ENCODE measurements around the gene ALMS1. TPM values are rescaled to one million over a fixed set of nuclear protein-coding genes. Genes with fewer than 3 reads are reported as not detected.
A peak's percentile ranks its signal among the peaks of the same experiment; 100 is the strongest.
"Not testable (repeated sequence)": the region's sequence is repeated elsewhere in the genome, so short reads cannot be mapped to it uniquely, and the experiment has no call there.

The ALMS1 gene, protein sequence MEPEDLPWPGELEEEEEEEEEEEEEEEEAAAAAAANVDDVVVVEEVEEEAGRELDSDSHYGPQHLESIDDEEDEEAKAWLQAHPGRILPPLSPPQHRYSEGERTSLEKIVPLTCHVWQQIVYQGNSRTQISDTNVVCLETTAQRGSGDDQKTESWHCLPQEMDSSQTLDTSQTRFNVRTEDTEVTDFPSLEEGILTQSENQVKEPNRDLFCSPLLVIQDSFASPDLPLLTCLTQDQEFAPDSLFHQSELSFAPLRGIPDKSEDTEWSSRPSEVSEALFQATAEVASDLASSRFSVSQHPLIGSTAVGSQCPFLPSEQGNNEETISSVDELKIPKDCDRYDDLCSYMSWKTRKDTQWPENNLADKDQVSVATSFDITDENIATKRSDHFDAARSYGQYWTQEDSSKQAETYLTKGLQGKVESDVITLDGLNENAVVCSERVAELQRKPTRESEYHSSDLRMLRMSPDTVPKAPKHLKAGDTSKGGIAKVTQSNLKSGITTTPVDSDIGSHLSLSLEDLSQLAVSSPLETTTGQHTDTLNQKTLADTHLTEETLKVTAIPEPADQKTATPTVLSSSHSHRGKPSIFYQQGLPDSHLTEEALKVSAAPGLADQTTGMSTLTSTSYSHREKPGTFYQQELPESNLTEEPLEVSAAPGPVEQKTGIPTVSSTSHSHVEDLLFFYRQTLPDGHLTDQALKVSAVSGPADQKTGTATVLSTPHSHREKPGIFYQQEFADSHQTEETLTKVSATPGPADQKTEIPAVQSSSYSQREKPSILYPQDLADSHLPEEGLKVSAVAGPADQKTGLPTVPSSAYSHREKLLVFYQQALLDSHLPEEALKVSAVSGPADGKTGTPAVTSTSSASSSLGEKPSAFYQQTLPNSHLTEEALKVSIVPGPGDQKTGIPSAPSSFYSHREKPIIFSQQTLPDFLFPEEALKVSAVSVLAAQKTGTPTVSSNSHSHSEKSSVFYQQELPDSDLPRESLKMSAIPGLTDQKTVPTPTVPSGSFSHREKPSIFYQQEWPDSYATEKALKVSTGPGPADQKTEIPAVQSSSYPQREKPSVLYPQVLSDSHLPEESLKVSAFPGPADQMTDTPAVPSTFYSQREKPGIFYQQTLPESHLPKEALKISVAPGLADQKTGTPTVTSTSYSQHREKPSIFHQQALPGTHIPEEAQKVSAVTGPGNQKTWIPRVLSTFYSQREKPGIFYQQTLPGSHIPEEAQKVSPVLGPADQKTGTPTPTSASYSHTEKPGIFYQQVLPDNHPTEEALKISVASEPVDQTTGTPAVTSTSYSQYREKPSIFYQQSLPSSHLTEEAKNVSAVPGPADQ (N-terminal part only)
- 10.1 TPM for polyA plus RNA-seq (2012; ENCODE audit: insufficient read depth, insufficient read length, low read depth)

- peak; percentile 83 for DNase-seq
- Histone ChIP-seq H3K27me3 (no peaks in the 10 kb centered on the region), H3K4me3 (ENCODE audit: low read depth, low read length) (peak within 1 kb of the TSS; percentile 81), H3K36me3 (no peaks in the 10 kb centered on the region), H3K4me1 (no peaks in the 10 kb centered on the region), H3K9me3 (no peaks in the 10 kb centered on the region)
- TF ChIP-seq, protein P1, sequence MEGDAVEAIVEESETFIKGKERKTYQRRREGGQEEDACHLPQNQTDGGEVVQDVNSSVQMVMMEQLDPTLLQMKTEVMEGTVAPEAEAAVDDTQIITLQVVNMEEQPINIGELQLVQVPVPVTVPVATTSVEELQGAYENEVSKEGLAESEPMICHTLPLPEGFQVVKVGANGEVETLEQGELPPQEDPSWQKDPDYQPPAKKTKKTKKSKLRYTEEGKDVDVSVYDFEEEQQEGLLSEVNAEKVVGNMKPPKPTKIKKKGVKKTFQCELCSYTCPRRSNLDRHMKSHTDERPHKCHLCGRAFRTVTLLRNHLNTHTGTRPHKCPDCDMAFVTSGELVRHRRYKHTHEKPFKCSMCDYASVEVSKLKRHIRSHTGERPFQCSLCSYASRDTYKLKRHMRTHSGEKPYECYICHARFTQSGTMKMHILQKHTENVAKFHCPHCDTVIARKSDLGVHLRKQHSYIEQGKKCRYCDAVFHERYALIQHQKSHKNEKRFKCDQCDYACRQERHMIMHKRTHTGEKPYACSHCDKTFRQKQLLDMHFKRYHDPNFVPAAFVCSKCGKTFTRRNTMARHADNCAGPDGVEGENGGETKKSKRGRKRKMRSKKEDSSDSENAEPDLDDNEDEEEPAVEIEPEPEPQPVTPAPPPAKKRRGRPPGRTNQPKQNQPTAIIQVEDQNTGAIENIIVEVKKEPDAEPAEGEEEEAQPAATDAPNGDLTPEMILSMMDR (IDR thresholded peaks at IDR 0.05; ENCODE audit: low read depth, low read length), result no peak
These were observed at the start of gene ALMS1 for GRCh38 chr2:73385504-73386341. Gene ALMS1 (plus strand): TSS chr2:73385836. CDS start chr2:73385869, 33 bp downstream.

DNA sequence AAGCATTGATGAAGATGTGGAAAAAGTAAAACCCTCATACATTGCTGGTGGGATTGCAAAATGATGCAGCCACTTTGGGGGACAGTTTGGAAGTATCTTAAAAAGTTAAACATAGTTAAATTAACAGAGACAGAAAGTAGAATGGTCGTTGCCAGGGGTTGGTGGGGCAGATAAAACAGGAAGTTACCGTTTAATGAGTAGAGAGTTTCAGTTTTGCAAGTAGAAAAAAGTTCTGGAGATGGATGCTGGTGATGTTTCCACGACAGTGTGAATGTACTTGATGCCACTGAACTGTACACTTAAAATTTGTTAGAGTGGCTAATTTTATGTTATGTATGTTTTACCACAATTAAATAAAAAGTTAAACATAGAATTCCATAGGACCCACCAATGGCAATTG lies 47.8 kb upstream of the ALMS1 start:
- Histone ChIP-seq H3K4me1 (no peaks in the 10 kb centered on the region), H3K36me3 (no peaks in the 10 kb centered on the region), H3K9me3 (no peaks in the 10 kb centered on the region), H3K4me3 (ENCODE audit: low read depth, low read length) (no peak overlapping the region), H3K27me3 (no peaks in the 10 kb centered on the region)
- TF ChIP-seq, protein P1 (IDR thresholded peaks at IDR 0.05; ENCODE audit: low read depth, low read length), result no peak
- no peak for DNase-seq

DNA sequence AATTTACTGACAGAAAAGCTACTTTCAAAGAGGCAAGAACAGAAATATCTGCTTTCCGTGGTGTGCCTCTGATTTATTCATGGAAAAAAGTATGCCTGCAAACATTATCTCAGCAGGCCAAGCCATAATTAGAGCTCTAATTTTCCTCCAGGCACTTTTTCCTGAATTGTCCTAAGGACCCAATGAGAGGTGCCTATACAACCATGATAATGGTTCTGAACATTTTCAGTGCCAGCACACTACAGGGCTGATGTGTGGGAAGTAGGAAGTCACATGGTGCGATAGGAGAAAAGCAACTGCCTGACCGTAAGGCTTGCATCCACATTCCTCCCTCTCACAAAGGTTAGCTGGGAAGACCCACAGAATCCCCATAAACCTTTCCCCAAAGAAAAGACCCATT lies 46.4 kb upstream of the ALMS1 start:
- no peak overlapping the region for H3K4me3 ChIP-seq (ENCODE audit: low read depth, low read length)
- no peak for DNase-seq
- TF ChIP-seq, protein P1 (IDR thresholded peaks at IDR 0.05; ENCODE audit: low read depth, low read length), result no peak
- no peaks in the 10 kb centered on the region for H3K9me3 ChIP-seq
- H3K36me3 ChIP-seq, result no peaks in the 10 kb centered on the region
- no peaks in the 10 kb centered on the region for H3K27me3 ChIP-seq
- no peaks in the 10 kb centered on the region for H3K4me1 ChIP-seq

- DNase-seq, result no peak
- no peaks in the 10 kb centered on the region for H3K9me3 ChIP-seq
- no peaks in the 10 kb centered on the region for H3K27me3 ChIP-seq
- TF ChIP-seq, protein P1 (IDR thresholded peaks at IDR 0.05; ENCODE audit: low read depth, low read length), result no peak
- H3K4me3 ChIP-seq (ENCODE audit: low read depth, low read length), result no peak overlapping the region
- no peaks in the 10 kb centered on the region for H3K4me1 ChIP-seq
- H3K36me3 ChIP-seq, result no peaks in the 10 kb centered on the region
These were observed 44.6 kb upstream of the ALMS1 start for GRCh38 chr2:73341039-73341438.

DNA sequence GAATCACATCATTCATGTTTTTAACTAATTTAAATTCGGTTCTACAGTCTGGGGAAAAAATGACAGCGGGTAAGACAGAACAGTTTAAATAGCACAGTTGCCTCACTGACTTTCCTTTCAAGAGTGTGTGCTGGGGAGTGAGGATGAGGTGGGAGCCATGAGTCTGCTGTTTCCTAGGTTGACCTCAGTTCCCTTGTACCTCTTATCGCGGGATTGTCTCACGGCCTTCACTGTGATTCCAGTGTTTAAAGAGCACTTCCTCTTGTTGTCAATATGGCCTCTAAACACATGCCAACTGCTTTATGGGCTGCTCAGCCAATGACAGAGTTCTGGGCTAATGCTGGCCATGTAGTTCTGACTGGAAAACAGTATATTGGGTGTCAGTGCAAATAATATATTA lies 41.6 kb upstream of the ALMS1 start:
- no peaks in the 10 kb centered on the region for H3K4me1 ChIP-seq
- H3K9me3 ChIP-seq, result no peaks in the 10 kb centered on the region
- DNase-seq, result no peak
- TF ChIP-seq, protein P1 (IDR thresholded peaks at IDR 0.05; ENCODE audit: low read depth, low read length), result no peak
- H3K36me3 ChIP-seq, result no peaks in the 10 kb centered on the region
- H3K27me3 ChIP-seq, result no peaks in the 10 kb centered on the region
- no peak overlapping the region for H3K4me3 ChIP-seq (ENCODE audit: low read depth, low read length)

GRCh38 chr2:73344747-73345146 lies 40.9 kb upstream of the ALMS1 start:
- DNase-seq; H3K4me1 ChIP-seq; H3K27me3 ChIP-seq; H3K9me3 ChIP-seq; H3K4me3 ChIP-seq (ENCODE audit: low read depth, low read length); H3K36me3 ChIP-seq: not testable (repeated sequence)

Data from BE2C (cell line).